Medulla oblongata (tissue), 1 donor: ENCODE results near the gene TFDP1.
"Not testable (repeated sequence)": the region's sequence is repeated elsewhere in the genome, so short reads cannot be mapped to it uniquely, and the experiment has no call there.

Source experiments
- DNase-seq: peaks from one replicate; pipeline ENCODE4 v3.0.0-alpha.2; 2015; ENCODE audit errors: extremely low spot score

Gene TFDP1

GRCh38 chr13:113616991-113617749 is 32.6 kb downstream of the TFDP1 start:
- DNase-seq: no peak

- DNase-seq: no peak
These were observed 33.4 kb downstream of the TFDP1 start for GRCh38 chr13:113617961-113618360.

- no peak for DNase-seq
These were observed 33.9 kb downstream of the TFDP1 start for GRCh38 chr13:113618455-113618854.

- no peak for DNase-seq
These were observed 35.7 kb downstream of the TFDP1 start for GRCh38 chr13:113620036-113620796.

GRCh38 chr13:113621046-113621445 is 36.5 kb downstream of the TFDP1 start:
- DNase-seq: no peak

- DNase-seq: peak; percentile 9
These were observed 36.9 kb downstream of the TFDP1 start for GRCh38 chr13:113621498-113621897.

- DNase-seq: not testable (repeated sequence)
These were observed 37.5 kb downstream of the TFDP1 start for GRCh38 chr13:113621986-113622550.

GRCh38 chr13:113622791-113623490 is 38.4 kb downstream of the TFDP1 start:
- no peak for DNase-seq

GRCh38 chr13:113623491-113624234 is 39.1 kb downstream of the TFDP1 start:
- no peak for DNase-seq

- no peak for DNase-seq
These were observed 39.7 kb downstream of the TFDP1 start for GRCh38 chr13:113624235-113624587.

GRCh38 chr13:113624640-113625304 is 40.2 kb downstream of the TFDP1 start:
- not testable (repeated sequence) for DNase-seq

GRCh38 chr13:113625965-113626721 is 41.6 kb downstream of the TFDP1 start:
- DNase-seq: no peak

GRCh38 chr13:113627136-113627535 is 42.6 kb downstream of the TFDP1 start:
- DNase-seq: no peak

GRCh38 chr13:113628291-113629270 is 44.0 kb downstream of the TFDP1 start:
- no peak for DNase-seq

GRCh38 chr13:113629866-113630265 is 45.3 kb downstream of the TFDP1 start:
- no peak for DNase-seq

GRCh38 chr13:113630296-113630695 is 45.7 kb downstream of the TFDP1 start:
- DNase-seq: no peak

GRCh38 chr13:113630804-113631203 is 46.3 kb downstream of the TFDP1 start:
- no peak for DNase-seq

GRCh38 chr13:113631341-113632095 is 47.0 kb downstream of the TFDP1 start:
- DNase-seq: no peak
